Endothelial cell of umbilical vein (primary cell): ENCODE measurements around the gene GSG1L. TPM values are rescaled to one million over a fixed set of nuclear protein-coding genes. Genes with fewer than 3 reads are reported as not detected.

Source experiments
- BruUV-seq: library from RNA; stranded (reverse); fragments of 400-500 nt; replicated peaks from 2 replicates; lab custom pipeline; 2021; lab: Mats Ljungman, UMichigan
- CTCF ChIA-PET: fragments of 300-600, 350-600 bp; sonication (Branson Sonifier 250); formaldehyde crosslinking; loops from one replicate; lab custom pipeline; 2021; ENCODE audit warnings: antibody characterized with exemption, inconsistent platforms; lab: Charles Lee
- POLR2A ChIA-PET: fragments of 300-600, 350-600 bp; sonication (Branson Sonifier 250); formaldehyde crosslinking; loops from one replicate; lab custom pipeline; 2021; ENCODE audit warnings: antibody characterized with exemption, inconsistent platforms; lab: Charles Lee
- DNase-seq: peaks from one replicate; pipeline ENCODE4 v3.0.0-alpha.2; 2011; ENCODE audit warnings: low read depth, low spot score
- FAIRE-seq: peaks from 2 replicates; lab custom pipeline; 2011; peaks lifted over from hg19 to GRCh38; lab: Jason Lieb, UNC
- H2AFZ ChIP-seq: 2 replicates; pipeline ENCODE4 v1.6.0; 2012; ENCODE audit warnings: low read depth, low read length, control low read depth, inconsistent platforms
- H3K27ac ChIP-seq: 2 replicates; pipeline ENCODE4 v1.5.1; 2011; ENCODE audit warnings: low read depth, mild to moderate bottlenecking, control low read depth, low read length, moderate library complexity; ENCODE audit not compliant: insufficient read depth
- H3K27me3 ChIP-seq, 2 experiments: 2 replicates each; pipeline versions ENCODE4 v1.6.0 to v1.6.1; 2011; ENCODE audit warnings: low read length in 2 of 2, mixed read lengths in 1 of 2; ENCODE audit not compliant: control insufficient read depth in 2 of 2, insufficient read depth in 2 of 2
- H3K36me3 ChIP-seq, 2 experiments: 2 replicates in 1 of 2; 3 replicates in 1 of 2; pipeline ENCODE4 v1.5.1; 2011; ENCODE audit warnings: low read length in 2 of 2, mild to moderate bottlenecking in 1 of 2, moderate library complexity in 1 of 2; ENCODE audit not compliant: control insufficient read depth in 2 of 2, insufficient read depth in 2 of 2; ENCODE audit errors: extremely low read depth in 1 of 2
- H3K4me1 ChIP-seq: 3 replicates; pipeline ENCODE4 v1.5.1; 2011; ENCODE audit warnings: mild to moderate bottlenecking, low read length; ENCODE audit not compliant: control insufficient read depth, insufficient read depth; ENCODE audit errors: extremely low read depth
- H3K4me2 ChIP-seq: 2 replicates; pipeline ENCODE4 v1.6.1; 2011; ENCODE audit warnings: low read length, control low read depth, mixed read lengths; ENCODE audit not compliant: insufficient read depth
- H3K4me3 ChIP-seq, 3 experiments: fragments of 200-600 bp in 1 of 3; sonication (generic), shearing (Covaris generic) in 1 of 3; replicated peaks in 1 of 3; 2 replicates each; pipeline ENCODE4 v1.5.1; 2011 to 2016; ENCODE audit warnings: control low read depth in 3 of 3, low read length in 3 of 3, mild to moderate bottlenecking in 2 of 3, inconsistent platforms in 1 of 3, low read depth in 1 of 3, moderate library complexity in 1 of 3; ENCODE audit not compliant: insufficient read depth in 1 of 3
- H3K79me2 ChIP-seq: 2 replicates; pipeline ENCODE4 v1.6.0; 2012; ENCODE audit warnings: low read length, inconsistent platforms; ENCODE audit not compliant: control insufficient read depth, insufficient read depth
- H3K9ac ChIP-seq: replicated peaks from 2 replicates; pipeline ENCODE3; 2011; ENCODE audit warnings: low read length, control low read depth; ENCODE audit not compliant: insufficient read depth; ENCODE audit errors: extremely low read depth
- H3K9me1 ChIP-seq: replicated peaks from 3 replicates; pipeline ENCODE4 v1.6.0; 2011; ENCODE audit warnings: mild to moderate bottlenecking, low read length; ENCODE audit not compliant: control insufficient read depth, insufficient read depth; ENCODE audit errors: extremely low read depth
- H3K9me3 ChIP-seq: replicated peaks from 2 replicates; pipeline ENCODE4 v1.5.1; 2012; ENCODE audit warnings: low read length, inconsistent platforms; ENCODE audit not compliant: control insufficient read depth, insufficient read depth
- H4K20me1 ChIP-seq: replicated peaks from 2 replicates; pipeline ENCODE3; 2011; ENCODE audit warnings: mild to moderate bottlenecking, low read length; ENCODE audit not compliant: control insufficient read depth, insufficient read depth; ENCODE audit errors: extremely low read depth
- CTCF ChIP-seq, 2 donors: IDR thresholded peaks; 1 replicate in 1 of 2; 2 replicates in 1 of 2; pipeline ENCODE4 v1.5.1; 2011; ENCODE audit warnings: low read length in 2 of 2, mild to moderate bottlenecking in 2 of 2, moderate library complexity in 2 of 2, control low read depth in 1 of 2, inconsistent platforms in 1 of 2, low read depth in 1 of 2; ENCODE audit not compliant: insufficient read depth in 1 of 2; ENCODE audit errors: extremely low read depth in 1 of 2
- EZH2 ChIP-seq: IDR thresholded peaks from 2 replicates; pipeline ENCODE4 v1.6.1; 2012; ENCODE audit warnings: borderline replicate concordance, low read depth, mild to moderate bottlenecking, moderate library complexity, low read length, inconsistent platforms; ENCODE audit not compliant: severe bottlenecking
- FOS ChIP-seq: IDR thresholded peaks from 2 replicates; pipeline ENCODE4 v1.6.1; 2011; ENCODE audit warnings: mild to moderate bottlenecking, low read length, moderate library complexity, borderline replicate concordance; ENCODE audit not compliant: insufficient read depth
- GATA2 ChIP-seq: IDR thresholded peaks from 2 replicates; pipeline ENCODE4 v1.7.0; 2011; ENCODE audit warnings: low read depth, mild to moderate bottlenecking, moderate library complexity, mixed read lengths, low read length; ENCODE audit not compliant: insufficient read length, insufficient read depth
- JUN ChIP-seq: IDR thresholded peaks from 2 replicates; pipeline ENCODE4 v1.6.1; 2011; ENCODE audit warnings: borderline replicate concordance, low read depth; ENCODE audit not compliant: insufficient read length, insufficient read depth
- MAX ChIP-seq: IDR thresholded peaks from 2 replicates; pipeline ENCODE4 v1.6.1; 2011; ENCODE audit not compliant: insufficient read depth, insufficient read length
- MYC ChIP-seq: IDR thresholded peaks from one replicate; pipeline ENCODE4 v1.6.1; 2011; ENCODE audit warnings: mild to moderate bottlenecking, low read depth, low read length
- POLR2A ChIP-seq: IDR thresholded peaks from 2 replicates; pipeline ENCODE4 v1.6.1; 2012; ENCODE audit warnings: low read depth, mild to moderate bottlenecking, control low read depth, low read length
- POLR2AphosphoS5 ChIP-seq: IDR thresholded peaks from 2 replicates; pipeline ENCODE4 v1.6.1; 2012; ENCODE audit warnings: low read depth, mild to moderate bottlenecking, control low read depth, low read length, moderate library complexity; ENCODE audit not compliant: insufficient read depth
- dilution Hi-C: fragments of 300-500 bp; cut with MboI; formaldehyde crosslinking; loops from one replicate; pipeline ENCODE4 v1.15.0; 2019; ENCODE audit warnings: low sequenced_read_pairs; ENCODE audit not compliant: extremely low pct_ligation_motif_present
- intact Hi-C: fragments of 100-400 bp; cut with micrococcal nuclease; formaldehyde crosslinking; loops from one replicate; pipeline ENCODE4 v1.10.0; 2022
- polyA plus RNA-seq, 4 experiments: library from polyadenylated mRNA; depleted of rRNA in 3 of 4; stranded (reverse) in 3 of 4; unstranded in 1 of 4; fragments of >200 nt; gene quantifications; 2 replicates each; pipeline versions ENCODE4 v1.2.1 to v1.2.3, GENCODE V29; 2011 to 2012; ENCODE audit warnings: missing spikeins in 1 of 4
- total RNA-seq: library from RNA; stranded (reverse); gene quantifications from 2 replicates; pipeline ENCODE4 v1.2.3, GENCODE V29; 2021

GSG1L gene
- total and polyA plus RNA-seq, 2 donors (not counting 3 experiments of a cell fraction or from before 2014, with no cell fraction given), result 0.06 TPM; not detected in 1

DNA sequence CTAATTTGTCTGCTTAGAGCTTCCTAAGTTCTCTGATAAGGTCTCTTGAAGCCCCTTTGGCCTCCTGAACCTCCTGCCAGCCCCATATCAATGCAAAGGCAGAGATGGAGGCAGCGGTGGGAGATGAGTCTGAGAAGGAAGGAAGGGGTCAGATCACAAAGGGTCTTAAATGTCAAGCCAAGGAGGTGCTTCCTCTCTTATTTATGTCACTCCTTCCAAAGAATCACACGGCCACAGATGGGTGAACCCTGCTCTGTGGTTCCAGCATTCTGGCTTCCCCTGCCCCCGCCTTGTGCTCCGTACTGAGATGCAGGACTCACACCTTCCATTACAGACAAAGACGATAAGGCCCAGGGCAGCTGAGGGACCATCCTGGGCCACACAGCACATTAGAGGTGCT is 96.3 kb downstream of the GSG1L start:
- H3K4me2 ChIP-seq, result no peak overlapping the region
- TF ChIP-seq MYC, result no peak
- no peak for TF ChIP-seq POLR2A
- TF ChIP-seq JUN, result no peak
- no peak for TF ChIP-seq CTCF (IDR thresholded peaks at IDR 0.05; ENCODE audit: extremely low read depth in 1 of 2, insufficient read depth in 1 of 2, low read depth in 1 of 2, low read length in 2 of 2)
- TF ChIP-seq MAX, result no peak
- TF ChIP-seq EZH2, result no peak
- TF ChIP-seq FOS, result no peak
- no peak for TF ChIP-seq POLR2AphosphoS5
- no peak for TF ChIP-seq GATA2
- POLR2A ChIA-PET, result no interaction called here
- H3K4me1 ChIP-seq, result no peaks in the 10 kb centered on the region
- CTCF ChIA-PET, result interaction anchor here (1.0 kb wide), 1 partner anchor 11 kb away, joined by 3 read pairs; no protein-coding TSS in a partner anchor
- H3K27me3 ChIP-seq, result no peaks in the 10 kb centered on the region
- no peaks in the 10 kb centered on the region for H3K9me1 ChIP-seq
- no peak overlapping the region for H3K9ac ChIP-seq
- no peak overlapping the region for H2AFZ ChIP-seq
- no peak overlapping the region for H3K4me3 ChIP-seq
- FAIRE-seq (no peak), DNase-seq (no peak)
- intact Hi-C loops, result no loop called here
- H4K20me1 ChIP-seq, result no peaks in the 10 kb centered on the region
- BruUV-seq, result no TSS peak
- dilution Hi-C loops, result no loop called here
- H3K79me2 ChIP-seq, result no peaks in the 10 kb centered on the region
- H3K27ac ChIP-seq, result no peak overlapping the region
- no peaks in the 10 kb centered on the region for H3K36me3 ChIP-seq
- H3K9me3 ChIP-seq, result no peaks in the 10 kb centered on the region
